OCI-LY1 (cell line): ENCODE data around the gene CLIP3.
A peak's percentile ranks its signal among the peaks of the same experiment; 100 is the strongest.

Experiments
- H2AFZ ChIP-seq: fragments of 200-600 bp; sonication (generic), shearing (Covaris generic); 2 replicates; pipeline ENCODE4 v1.6.0; 2014; ENCODE audit warnings: antibody characterized with exemption, mild to moderate bottlenecking, low read length
- H3F3A ChIP-seq: fragments of 200-600 bp; sonication (generic), shearing (Covaris generic); 2 replicates; pipeline ENCODE4 v1.6.0; 2014; ENCODE audit warnings: mild to moderate bottlenecking, antibody characterized with exemption, low read length, moderate library complexity; ENCODE audit not compliant: insufficient read depth
- H3K27ac ChIP-seq: fragments of 200-600 bp; sonication (generic); 2 replicates; pipeline ENCODE4 v1.5.1; 2014; ENCODE audit warnings: low read length, mixed run types, mild to moderate bottlenecking, low read depth; ENCODE audit not compliant: poor library complexity, severe bottlenecking
- H3K27me3 ChIP-seq: fragments of 200-600 bp; sonication (generic); 2 replicates; pipeline ENCODE4 v1.6.0; 2014; ENCODE audit warnings: antibody characterized with exemption, mild to moderate bottlenecking, low read length, moderate library complexity; ENCODE audit not compliant: insufficient read depth
- H3K36me3 ChIP-seq: fragments of 200-600 bp; sonication (generic); 2 replicates; pipeline ENCODE4 v1.6.1; 2014; ENCODE audit warnings: mild to moderate bottlenecking, antibody characterized with exemption, low read length, moderate library complexity, mixed read lengths; ENCODE audit not compliant: insufficient read depth
- H3K4me1 ChIP-seq: fragments of 200-600 bp; sonication (generic); 2 replicates; pipeline ENCODE4 v1.5.1; 2014; ENCODE audit warnings: mild to moderate bottlenecking, low read length, moderate library complexity; ENCODE audit not compliant: insufficient read depth, severe bottlenecking
- H3K4me2 ChIP-seq: fragments of 200-600 bp; sonication (generic), shearing (Covaris generic); 2 replicates; pipeline ENCODE4 v1.6.1; 2014; ENCODE audit warnings: low read length
- H3K4me3 ChIP-seq: fragments of 200-600 bp; sonication (generic); 2 replicates; pipeline ENCODE4 v1.5.1; 2014; ENCODE audit warnings: low read length, low read depth, mild to moderate bottlenecking, mixed read lengths; ENCODE audit not compliant: poor library complexity, severe bottlenecking
- H3K79me2 ChIP-seq: fragments of 200-600 bp; shearing (Covaris generic); 2 replicates; pipeline ENCODE4 v1.6.1; 2016; ENCODE audit warnings: mixed run types, low read length, mixed read lengths; ENCODE audit not compliant: insufficient read depth
- H3K9ac ChIP-seq: fragments of 200-600 bp; sonication (generic), shearing (Covaris generic); 2 replicates; pipeline ENCODE4 v1.6.1; 2014; ENCODE audit warnings: mild to moderate bottlenecking, low read length, mixed read lengths
- H3K9me2 ChIP-seq: fragments of 200-600 bp; sonication (generic), shearing (Covaris generic); 2 replicates; pipeline ENCODE4 v1.6.1; 2014; ENCODE audit warnings: low read depth, mild to moderate bottlenecking, low read length, mixed read lengths
- H3K9me3 ChIP-seq: fragments of 200-600 bp; shearing (Covaris generic); 2 replicates; pipeline ENCODE4 v1.6.1; 2014; ENCODE audit warnings: low read length, mixed read lengths
- H4K20me1 ChIP-seq: fragments of 200-600 bp; sonication (generic), shearing (Covaris generic); 2 replicates; pipeline ENCODE4 v1.6.0; 2016; ENCODE audit warnings: mild to moderate bottlenecking, low read length; ENCODE audit not compliant: insufficient read depth
- CTCF ChIP-seq: fragments of 200-600 bp; sonication (generic), shearing (Covaris generic); IDR thresholded peaks from 2 replicates; pipeline ENCODE4 v1.5.1; 2017; ENCODE audit warnings: mild to moderate bottlenecking, antibody characterized with exemption, low read length, moderate library complexity, mixed read lengths
- EZH2 ChIP-seq: fragments of 200-600 bp; sonication (generic), shearing (Covaris generic); IDR thresholded peaks from 2 replicates; pipeline ENCODE4 v1.8.0; 2017; ENCODE audit warnings: borderline replicate concordance, mixed run types, mild to moderate bottlenecking, antibody characterized with exemption, low read length, moderate library complexity, mixed read lengths

Gene CLIP3

GRCh38 chr19:36032251-36033104, at the start of gene CLIP3:
CLIP3 (minus strand) TSS chr19:36032873; CDS start chr19:36032357, 516 bp downstream.
- Histone ChIP-seq H3K27ac (no peak within 1 kb of the TSS), H3K4me2 (peak within 1 kb of the TSS; percentile 95), H3K27me3 (no peaks in the 10 kb centered on the region), H3K9me3 (no peaks in the 10 kb centered on the region), H3F3A (no peaks in the 10 kb centered on the region), H3K36me3 (no peaks in the 10 kb centered on the region), H3K79me2 (no peaks in the 10 kb centered on the region), H3K9me2 (no peaks in the 10 kb centered on the region), H3K4me1 (peaks cover 12% of the 10 kb centered on the region), H3K4me3 (peak within 1 kb of the TSS; percentile 89), H4K20me1 (no peaks in the 10 kb centered on the region), H3K9ac (peak within 1 kb of the TSS; percentile 80), H2AFZ (peak within 1 kb of the TSS; percentile 71; the same call in 1 of the 2 replicates)
- TF ChIP-seq CTCF (no peak), EZH2 (no peak)

- Histone ChIP-seq H4K20me1 (no peaks in the 10 kb centered on the region), H3K27me3 (no peaks in the 10 kb centered on the region), H2AFZ (no peak overlapping the region), H3K9me3 (no peaks in the 10 kb centered on the region), H3K9ac (no peak overlapping the region), H3K79me2 (no peaks in the 10 kb centered on the region), H3K4me2 (no peak overlapping the region), H3K27ac (no peak overlapping the region), H3K4me1 (no peaks in the 10 kb centered on the region), H3F3A (no peaks in the 10 kb centered on the region), H3K4me3 (no peak overlapping the region), H3K9me2 (no peaks in the 10 kb centered on the region), H3K36me3 (peaks cover 84% of the 10 kb centered on the region)
- no peak for TF ChIP-seq CTCF
- TF ChIP-seq EZH2: no peak
These were observed 49.2 kb upstream of the CLIP3 start for GRCh38 chr19:36081894-36082293.

GRCh38 chr19:36081385-36081784, 48.7 kb upstream of the CLIP3 start:
- no peak overlapping the region for H3K27ac ChIP-seq
- no peak for TF ChIP-seq CTCF
- TF ChIP-seq EZH2: no peak
- no peaks in the 10 kb centered on the region for H3F3A ChIP-seq
- no peaks in the 10 kb centered on the region for H3K4me1 ChIP-seq
- H3K9me2 ChIP-seq: no peaks in the 10 kb centered on the region
- H3K4me3 ChIP-seq: no peak overlapping the region
- no peaks in the 10 kb centered on the region for H4K20me1 ChIP-seq
- H3K9me3 ChIP-seq: no peaks in the 10 kb centered on the region
- no peak overlapping the region for H3K4me2 ChIP-seq
- H3K27me3 ChIP-seq: no peaks in the 10 kb centered on the region
- peaks cover 82% of the 10 kb centered on the region for H3K36me3 ChIP-seq
- no peak overlapping the region for H3K9ac ChIP-seq
- H2AFZ ChIP-seq: no peak overlapping the region
- H3K79me2 ChIP-seq: no peaks in the 10 kb centered on the region
